Measurements from ENCODE around the gene IPO7.
A peak's percentile ranks its signal among the peaks of the same experiment; 100 is the strongest.

The IPO7 gene

DNA sequence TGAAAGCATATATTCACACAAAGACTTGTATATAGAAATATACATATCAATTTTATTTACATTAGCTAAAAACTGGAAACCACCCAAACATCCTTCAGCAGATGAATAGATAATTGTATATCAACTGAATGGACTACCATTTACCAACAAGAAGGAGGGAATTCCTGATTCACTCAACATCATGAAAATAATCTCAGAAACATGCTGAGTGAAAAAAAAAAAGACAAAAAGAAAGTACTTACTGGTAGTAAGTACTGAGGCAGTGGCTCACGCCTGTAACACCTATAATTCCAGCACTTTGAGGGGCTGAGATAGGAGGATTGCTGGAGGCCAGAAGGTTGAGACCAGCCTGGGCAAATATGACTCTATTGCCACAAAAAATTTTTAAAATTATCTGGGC lies 7.4 kb upstream of the IPO7 start:
- Histone ChIP-seq H3K4me1 (peaks cover 0 to 14% (median 0%) of the 10 kb centered on the region in 4 donors), H3K9me3 (no peaks in the 10 kb centered on the region), H3K27me3 (no peaks in the 10 kb centered on the region), H3K27ac (no peak overlapping the region), H3K36me3 (no peaks in the 10 kb centered on the region), H3K4me3 (no peak overlapping the region)
- no peak for DNase-seq
- intact Hi-C loops (cut with DNase I; ENCODE audit: low total_unique reads): no loop called here
- no peak for TF ChIP-seq CTCF (IDR thresholded peaks at IDR 0.05)

DNA sequence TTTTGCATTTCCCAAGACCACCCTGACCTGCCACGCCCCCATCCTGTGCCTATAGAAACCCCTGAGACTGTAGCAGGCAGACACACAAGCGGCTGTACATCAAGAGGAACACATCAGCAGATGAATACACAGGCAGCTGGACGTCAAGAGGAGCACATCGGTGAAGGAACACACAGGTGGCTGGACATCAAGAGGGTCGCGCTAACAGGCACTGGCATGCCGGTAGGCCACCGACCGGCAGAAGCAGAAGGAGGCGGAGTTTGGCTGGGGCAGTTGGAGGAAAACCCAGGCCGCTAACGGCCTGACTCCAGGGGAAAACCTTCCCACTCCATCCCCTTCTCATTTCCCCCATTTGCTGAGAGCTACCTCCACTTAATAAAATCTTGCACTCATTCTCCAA lies 5.4 kb upstream of the IPO7 start:
- DNase-seq: no peak
- H3K4me1 ChIP-seq: peaks cover 0 to 17% (median 0%) of the 10 kb centered on the region in 4 donors
- no peak overlapping the region for H3K4me3 ChIP-seq
- H3K36me3 ChIP-seq: no peaks in the 10 kb centered on the region
- H3K27me3 ChIP-seq: no peaks in the 10 kb centered on the region
- no peaks in the 10 kb centered on the region for H3K9me3 ChIP-seq
- no peak overlapping the region for H3K27ac ChIP-seq
- intact Hi-C loops (cut with DNase I; ENCODE audit: low total_unique reads): no loop called here
- TF ChIP-seq CTCF (IDR thresholded peaks at IDR 0.05): no peak

- no peak for DNase-seq
Measured at GRCh38 chr11:9380773-9381172, 3.7 kb upstream of the IPO7 start.

GRCh38 chr11:9385327-9385899 lies 961 bp downstream of the IPO7 start:
- no peak for TF ChIP-seq CTCF (IDR thresholded peaks at IDR 0.05)
- no peak for DNase-seq
- no peaks in the 10 kb centered on the region for H3K36me3 ChIP-seq
- intact Hi-C loops (cut with DNase I; ENCODE audit: low total_unique reads): no loop called here
- peak overlapping the region; percentile 86 to 95 for H3K27ac ChIP-seq
- no peaks in the 10 kb centered on the region for H3K9me3 ChIP-seq
- no peaks in the 10 kb centered on the region for H3K27me3 ChIP-seq
- peak overlapping the region; percentile 84 to 90 for H3K4me3 ChIP-seq
- H3K4me1 ChIP-seq: peaks cover 0 to 63% (median 31%) of the 10 kb centered on the region in 4 donors

More at GRCh38 chr11:9380773-9381172, 3.7 kb upstream of the IPO7 start:
- Histone ChIP-seq H3K4me3 (no peak overlapping the region), H3K27ac (peak overlapping the region; percentile 45 to 59), H3K36me3 (no peaks in the 10 kb centered on the region), H3K4me1 (peaks cover 0 to 26% (median 5%) of the 10 kb centered on the region in 4 donors), H3K9me3 (no peaks in the 10 kb centered on the region), H3K27me3 (no peaks in the 10 kb centered on the region)
- TF ChIP-seq CTCF (IDR thresholded peaks at IDR 0.05): no peak
- intact Hi-C loops (cut with DNase I; ENCODE audit: low total_unique reads): no loop called here

DNA sequence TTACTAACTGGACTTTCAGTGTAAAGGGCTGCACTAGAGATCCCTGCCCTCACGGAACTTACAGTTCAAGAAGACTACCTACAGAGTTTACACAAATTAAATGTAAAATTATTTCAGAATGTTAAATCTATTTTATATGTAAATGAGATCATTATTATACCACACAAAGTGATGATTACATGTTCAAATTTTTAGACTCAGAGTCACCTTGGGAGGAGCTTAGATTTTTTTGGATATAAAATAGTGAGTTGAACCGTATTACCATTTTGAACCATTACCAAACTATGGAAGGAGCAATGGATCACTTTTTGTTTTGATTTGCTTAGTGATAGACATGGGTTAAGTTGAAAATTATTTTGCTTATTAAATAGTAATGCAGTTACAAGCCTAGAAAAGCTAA lies 1.6 kb downstream of the IPO7 start:
- H3K9me3 ChIP-seq: no peaks in the 10 kb centered on the region
- no peaks in the 10 kb centered on the region for H3K36me3 ChIP-seq
- H3K4me3 ChIP-seq: peak overlapping the region; percentile 84 to 90
- H3K27ac ChIP-seq: peak overlapping the region in 1 of 2 donors; percentile 95
- H3K4me1 ChIP-seq: peaks cover 0 to 63% (median 33%) of the 10 kb centered on the region in 4 donors
- TF ChIP-seq CTCF (IDR thresholded peaks at IDR 0.05): no peak
- DNase-seq: no peak
- intact Hi-C loops (cut with DNase I; ENCODE audit: low total_unique reads): no loop called here
- H3K27me3 ChIP-seq: no peaks in the 10 kb centered on the region

- intact Hi-C loops (cut with DNase I; ENCODE audit: low total_unique reads): no loop called here
- H3K9me3 ChIP-seq: no peaks in the 10 kb centered on the region
- peaks cover 0 to 64% (median 33%) of the 10 kb centered on the region in 4 donors for H3K4me1 ChIP-seq
- TF ChIP-seq CTCF (IDR thresholded peaks at IDR 0.05): no peak
- H3K36me3 ChIP-seq: no peaks in the 10 kb centered on the region
- no peaks in the 10 kb centered on the region for H3K27me3 ChIP-seq
- DNase-seq: no peak
- H3K4me3 ChIP-seq: no peak overlapping the region
- H3K27ac ChIP-seq: peak overlapping the region in 1 of 2 donors; percentile 95
Measured at GRCh38 chr11:9386901-9387300, 2.4 kb downstream of the IPO7 start.

All from tibial artery (tissue), 4 donors.